IPS DF 6.9 (cell line): Measurements from ENCODE around the gene NUTM1.

Source experiments
- DNase-seq: peaks from one replicate; pipeline ENCODE4 v3.0.0-alpha.2; 2013; ENCODE audit warnings: low read depth, low spot score
- H3K27ac ChIP-seq: one replicate; pipeline ENCODE4 v1.5.1; 2013; ENCODE audit warnings: low read length, control low read depth
- H3K27me3 ChIP-seq: 2 replicates; pipeline ENCODE4 v1.6.1; 2013; ENCODE audit warnings: mild to moderate bottlenecking, low read length; ENCODE audit not compliant: control insufficient read depth, insufficient read depth
- H3K36me3 ChIP-seq: 2 replicates; pipeline ENCODE4 v1.6.1; 2013; ENCODE audit warnings: low read length; ENCODE audit not compliant: control insufficient read depth, insufficient read depth
- H3K4me1 ChIP-seq: 2 replicates; pipeline ENCODE4 v1.6.1; 2013; ENCODE audit warnings: low read length; ENCODE audit not compliant: control insufficient read depth, insufficient read depth
- H3K4me3 ChIP-seq: 2 replicates; pipeline ENCODE4 v1.5.1; 2013; ENCODE audit warnings: mild to moderate bottlenecking, low read length
- H3K9me3 ChIP-seq: 2 replicates; pipeline ENCODE4 v1.6.1; 2013; ENCODE audit warnings: low read length, inconsistent platforms; ENCODE audit not compliant: control insufficient read depth, insufficient read depth
- WGBS: extraction: QIAGEN DNeasy Blood & Tissue Kit; methylation state at CpG from one replicate; pipeline ENCODE4 v1.1.7; 2013; ENCODE audit warnings: mixed read lengths, missing lambda C conversion rate; ENCODE audit not compliant: insufficient read length, insufficient coverage; 5-methylcytosine and 5-hydroxymethylcytosine counted together

NUTM1 gene

DNA sequence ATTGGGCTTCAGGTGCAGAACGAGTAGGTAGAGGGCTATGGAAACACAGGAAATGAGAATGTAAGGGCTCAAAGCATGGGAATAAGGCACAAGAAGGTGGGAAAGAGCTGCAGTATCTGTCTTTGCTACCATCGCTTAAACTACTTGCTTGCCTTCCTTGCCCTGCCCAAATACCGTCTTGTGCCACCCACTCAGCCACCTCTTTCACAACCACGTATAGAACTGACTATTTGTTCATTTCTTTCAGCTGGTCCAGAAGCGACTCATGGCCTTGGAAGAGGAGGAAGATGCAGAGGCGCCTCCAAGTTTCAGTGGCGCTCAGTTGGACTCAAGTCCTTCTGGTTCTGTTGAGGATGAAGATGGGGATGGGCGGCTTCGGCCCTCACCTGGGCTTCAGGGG, 12.1 kb downstream of the NUTM1 start:
- H3K27me3 ChIP-seq, result no peaks in the 10 kb centered on the region
- peaks cover 8% of the 10 kb centered on the region for H3K36me3 ChIP-seq
- no peaks in the 10 kb centered on the region for H3K9me3 ChIP-seq
- H3K27ac ChIP-seq, result no peak overlapping the region
- no CpG with 5 or more reads among the region's 9 CpGs for WGBS
- H3K4me1 ChIP-seq, result no peaks in the 10 kb centered on the region
- H3K4me3 ChIP-seq, result no peak overlapping the region
- no peak for DNase-seq

DNA sequence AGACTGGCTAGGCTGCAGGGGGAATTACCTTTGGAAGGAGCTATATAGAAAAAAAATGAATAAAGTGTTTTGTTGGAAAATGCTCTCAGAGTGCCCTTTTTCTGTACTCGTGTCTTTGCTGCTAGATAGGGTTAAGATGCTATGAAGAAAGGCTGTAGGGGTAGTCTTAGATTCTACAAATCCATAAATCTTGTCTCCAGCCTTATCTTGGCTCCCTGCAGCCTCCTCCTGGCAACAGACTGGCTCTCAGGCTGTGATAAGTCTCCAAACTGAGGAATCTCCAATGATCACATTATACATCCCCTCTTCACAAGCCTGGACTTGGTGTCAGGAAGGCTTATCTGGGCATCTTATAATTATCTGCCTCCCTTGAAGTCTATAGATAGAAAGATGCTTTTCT, 14.5 kb downstream of the NUTM1 start:
- Histone ChIP-seq H3K4me3 (no peak overlapping the region), H3K9me3 (no peaks in the 10 kb centered on the region), H3K36me3 (peaks cover 15% of the 10 kb centered on the region), H3K27ac (no peak overlapping the region), H3K27me3 (no peaks in the 10 kb centered on the region), H3K4me1 (no peaks in the 10 kb centered on the region)
- no CpG with 5 or more reads among the region's 1 CpG for WGBS
- no peak for DNase-seq

GRCh38 chr15:34358367-34358766, 15.3 kb downstream of the NUTM1 start:
- Histone ChIP-seq H3K36me3 (peaks cover 18% of the 10 kb centered on the region), H3K4me1 (no peaks in the 10 kb centered on the region), H3K9me3 (no peaks in the 10 kb centered on the region), H3K27me3 (no peaks in the 10 kb centered on the region), H3K27ac (no peak overlapping the region), H3K4me3 (no peak overlapping the region)
- no peak for DNase-seq
- no CpG with 5 or more reads among the region's 3 CpGs for WGBS

- no CpG with 5 or more reads among the region's 4 CpGs for WGBS
- no peaks in the 10 kb centered on the region for H3K27me3 ChIP-seq
- no peak overlapping the region for H3K27ac ChIP-seq
- no peaks in the 10 kb centered on the region for H3K4me1 ChIP-seq
- no peak overlapping the region for H3K4me3 ChIP-seq
- peaks cover 18% of the 10 kb centered on the region for H3K36me3 ChIP-seq
- no peaks in the 10 kb centered on the region for H3K9me3 ChIP-seq
- no peak for DNase-seq
Measured at GRCh38 chr15:34358948-34359347, 15.8 kb downstream of the NUTM1 start.

- Histone ChIP-seq H3K27ac (no peak overlapping the region), H3K4me1 (no peaks in the 10 kb centered on the region), H3K9me3 (no peaks in the 10 kb centered on the region), H3K36me3 (peaks cover 18% of the 10 kb centered on the region), H3K27me3 (no peaks in the 10 kb centered on the region), H3K4me3 (no peak overlapping the region)
- no CpG with 5 or more reads among the region's 3 CpGs for WGBS
- DNase-seq, result no peak
Measured at GRCh38 chr15:34359416-34359815, 16.3 kb downstream of the NUTM1 start.

- Histone ChIP-seq H3K4me3 (no peak overlapping the region), H3K27me3 (no peaks in the 10 kb centered on the region), H3K36me3 (peaks cover 15% of the 10 kb centered on the region), H3K9me3 (no peaks in the 10 kb centered on the region), H3K4me1 (peaks cover 2% of the 10 kb centered on the region; the same call in 1 of the 2 replicates), H3K27ac (no peak overlapping the region)
- WGBS, result no CpG with 5 or more reads among the region's 1 CpG
- no peak for DNase-seq
Measured at GRCh38 chr15:34360298-34360697, 17.2 kb downstream of the NUTM1 start.

- DNase-seq, result no peak
- no CpG with 5 or more reads among the region's 7 CpGs for WGBS
- Histone ChIP-seq H3K27me3 (no peaks in the 10 kb centered on the region), H3K4me1 (peaks cover 2% of the 10 kb centered on the region; the same call in 1 of the 2 replicates), H3K27ac (no peak overlapping the region), H3K4me3 (no peak overlapping the region), H3K9me3 (no peaks in the 10 kb centered on the region), H3K36me3 (peaks cover 15% of the 10 kb centered on the region; the same call in 1 of the 2 replicates)
Measured at GRCh38 chr15:34361278-34361677, 18.2 kb downstream of the NUTM1 start.

- Histone ChIP-seq H3K36me3 (peaks cover 15% of the 10 kb centered on the region; the same call in 1 of the 2 replicates), H3K27ac (no peak overlapping the region), H3K27me3 (no peaks in the 10 kb centered on the region), H3K9me3 (no peaks in the 10 kb centered on the region), H3K4me3 (no peak overlapping the region), H3K4me1 (peaks cover 2% of the 10 kb centered on the region; the same call in 1 of the 2 replicates)
- WGBS, result no CpG with 5 or more reads among the region's 10 CpGs
- DNase-seq, result no peak
Measured at GRCh38 chr15:34362047-34362773, 19.1 kb downstream of the NUTM1 start.

DNA sequence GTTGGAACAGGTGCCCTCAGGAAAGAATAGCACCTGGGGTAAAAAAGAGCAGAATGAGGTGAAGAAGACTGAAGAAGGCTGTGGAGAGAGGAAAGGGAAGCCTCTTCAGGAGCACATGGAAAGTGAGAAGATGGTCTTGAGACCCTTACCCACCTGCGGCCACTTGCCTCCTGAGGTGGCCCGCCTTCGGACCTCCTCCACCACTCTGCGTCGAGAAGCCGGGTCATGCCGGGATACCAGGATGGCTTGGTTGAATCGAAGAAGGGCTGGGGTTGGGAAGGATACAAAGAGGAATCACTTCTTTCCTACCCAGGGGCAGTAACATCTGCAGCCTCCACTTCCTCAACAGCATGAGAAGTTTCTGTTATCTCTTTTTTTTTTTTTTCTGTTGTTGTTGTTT, 20.9 kb downstream of the NUTM1 start:
- no peak for DNase-seq
- H3K36me3 ChIP-seq, result peaks cover 15% of the 10 kb centered on the region; the same call in 1 of the 2 replicates
- H3K9me3 ChIP-seq, result no peaks in the 10 kb centered on the region
- no CpG with 5 or more reads among the region's 8 CpGs for WGBS
- no peaks in the 10 kb centered on the region for H3K27me3 ChIP-seq
- no peak overlapping the region for H3K4me3 ChIP-seq
- H3K4me1 ChIP-seq, result peaks cover 2% of the 10 kb centered on the region; the same call in 1 of the 2 replicates
- H3K27ac ChIP-seq, result no peak overlapping the region

DNA sequence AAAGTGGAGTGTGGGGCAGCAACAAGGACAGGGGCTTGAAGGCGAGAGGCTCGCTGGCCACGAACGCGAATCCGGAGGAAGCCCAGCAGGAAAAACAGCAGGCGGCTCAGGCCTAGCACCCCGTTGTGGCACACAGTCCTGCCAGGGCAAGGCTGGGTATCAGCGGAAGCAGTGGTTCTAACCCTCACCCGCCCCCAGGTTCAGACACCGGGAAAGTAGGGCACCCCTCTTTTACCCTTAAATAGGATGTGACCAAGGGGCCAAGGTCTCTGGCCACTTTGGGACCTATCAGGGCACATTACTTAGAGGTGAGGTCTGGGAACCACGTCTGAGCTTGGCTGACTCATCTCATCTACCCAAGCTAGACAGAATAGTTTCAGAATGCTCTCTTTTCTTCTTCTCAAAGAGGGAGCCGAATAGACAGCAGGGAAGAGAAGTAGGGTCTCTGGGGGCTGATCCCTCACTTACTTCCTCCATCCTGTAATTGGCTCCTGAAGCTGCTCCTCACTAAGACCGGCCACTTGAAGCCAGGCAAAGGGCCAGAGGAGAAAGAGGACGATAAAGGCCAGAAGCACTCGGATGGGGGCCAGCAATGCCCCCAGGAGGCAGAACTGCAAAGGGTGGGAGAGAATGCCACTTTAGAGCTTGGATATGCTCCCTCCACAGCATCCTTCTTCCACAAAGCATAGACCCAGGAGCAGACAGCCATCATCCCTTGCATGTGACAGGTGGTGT, 22.1 kb downstream of the NUTM1 start:
- H3K9me3 ChIP-seq, result no peaks in the 10 kb centered on the region
- peaks cover 10% of the 10 kb centered on the region; the same call in 1 of the 2 replicates for H3K36me3 ChIP-seq
- H3K4me1 ChIP-seq, result peaks cover 2% of the 10 kb centered on the region; the same call in 1 of the 2 replicates
- no peak overlapping the region for H3K27ac ChIP-seq
- no peak for DNase-seq
- no CpG with 5 or more reads among the region's 16 CpGs for WGBS
- H3K27me3 ChIP-seq, result no peaks in the 10 kb centered on the region
- no peak overlapping the region for H3K4me3 ChIP-seq
